K562 (cell line): ENCODE measurements around the gene HOXC11. TPM values are rescaled to one million over a fixed set of nuclear protein-coding genes. Genes with fewer than 3 reads are reported as not detected.

Source experiments
- ATAC-seq: fragments of 200-7000 bp; cut with Tn5 transposase; 3 replicates; pipeline ENCODE4 v1.9.1; 2020; ENCODE audit warnings: moderate library complexity
- BruUV-seq: library from RNA; stranded (reverse); fragments of 400-500 nt; replicated peaks from 2 replicates; lab custom pipeline; 2021; lab: Mats Ljungman, UMichigan
- CTCF ChIA-PET: fragments of 300-600 bp; formaldehyde crosslinking; extraction: SDS; loops from one replicate; lab custom pipeline; 2021; ENCODE audit warnings: low intra/inter-chr PET ratio; lab: Yijun Ruan, JAX
- POLR2A ChIA-PET: fragments of 300-600, 350-650 bp; sonication (Branson Sonifier 250); formaldehyde crosslinking; extraction: SDS; loops from one replicate; lab custom pipeline; 2021; ENCODE audit warnings: antibody characterized with exemption, inconsistent platforms; lab: Yijun Ruan, JAX
- DNase-seq, 4 experiments: peaks; one replicate each; pipeline versions ENCODE4 v3.0.0 to v3.0.0-alpha.2; 2011 to 2018; ENCODE audit warnings: low spot score in 3 of 4, mixed read lengths in 3 of 4; ENCODE audit errors: extremely low read depth in 1 of 4
- FAIRE-seq: peaks from 2 replicates; lab custom pipeline; 2011; peaks lifted over from hg19 to GRCh38; lab: Jason Lieb, UNC
- H2AFZ ChIP-seq: 2 replicates; pipeline ENCODE4 v1.6.0; 2011; ENCODE audit warnings: low read depth, low read length, control low read depth, inconsistent platforms
- H3K27ac ChIP-seq: fragments of 200-600 bp; 3 replicates; pipeline ENCODE4 v1.8.0; 2011; ENCODE audit warnings: low read depth, mild to moderate bottlenecking, control low read depth, inconsistent platforms, low read length, moderate library complexity, mixed read lengths; ENCODE audit errors: extremely low read depth
- H3K27me3 ChIP-seq, 2 experiments: fragments of 300-600 bp in 1 of 2; 2 replicates in 1 of 2; 3 replicates in 1 of 2; pipeline versions ENCODE4 v1.6.0 to v1.8.0; 2011; ENCODE audit warnings: inconsistent platforms in 2 of 2, low read length in 2 of 2, mild to moderate bottlenecking in 1 of 2, mixed read lengths in 1 of 2, moderate library complexity in 1 of 2; ENCODE audit not compliant: control insufficient read depth in 2 of 2, insufficient read depth in 2 of 2
- H3K36me3 ChIP-seq: fragments of 300-600 bp; 3 replicates; pipeline ENCODE4 v1.8.0; 2011; ENCODE audit warnings: mild to moderate bottlenecking, low read length, inconsistent platforms; ENCODE audit not compliant: control insufficient read depth, insufficient read depth
- H3K4me1 ChIP-seq, 2 experiments: fragments of 200-600 bp in 1 of 2; replicated peaks in 1 of 2; 2 replicates in 1 of 2; 3 replicates in 1 of 2; pipeline versions ENCODE4 v1.5.1 to v1.8.0; 2011; ENCODE audit warnings: inconsistent platforms in 2 of 2, low read length in 2 of 2, mild to moderate bottlenecking in 1 of 2, mixed read lengths in 1 of 2, moderate library complexity in 1 of 2; ENCODE audit not compliant: control insufficient read depth in 2 of 2, insufficient read depth in 2 of 2
- H3K4me2 ChIP-seq: 2 replicates; pipeline ENCODE4 v1.6.1; 2011; ENCODE audit warnings: low read length, control low read depth, inconsistent platforms, mixed read lengths; ENCODE audit not compliant: insufficient read depth
- H3K4me3 ChIP-seq: fragments of 200-600 bp; sonication (generic), shearing (Covaris generic); 2 replicates; pipeline ENCODE4 v1.5.1; 2016; ENCODE audit warnings: control low read depth, inconsistent platforms
- H3K79me2 ChIP-seq: fragments of 200-600 bp; 3 replicates; pipeline ENCODE4 v1.8.0; 2011; ENCODE audit warnings: low read length, inconsistent platforms; ENCODE audit not compliant: control insufficient read depth, insufficient read depth
- H3K9ac ChIP-seq, 2 experiments: 2 replicates each; pipeline versions ENCODE4 v1.6.0 to v1.6.1; 2011; ENCODE audit warnings: low read depth in 2 of 2, low read length in 2 of 2, control low read depth in 1 of 2, inconsistent platforms in 1 of 2, mild to moderate bottlenecking in 1 of 2, mixed read lengths in 1 of 2; ENCODE audit not compliant: insufficient read depth in 1 of 2
- H3K9me1 ChIP-seq: one replicate; pipeline ENCODE4 v1.6.0; 2011; ENCODE audit warnings: inconsistent platforms, mild to moderate bottlenecking, low read length, moderate library complexity; ENCODE audit not compliant: control insufficient read depth, insufficient read depth
- H3K9me3 ChIP-seq: replicated peaks from 2 replicates; pipeline ENCODE4 v1.5.1; 2011; ENCODE audit warnings: low read depth, low read length, inconsistent platforms; ENCODE audit not compliant: control insufficient read depth, insufficient read depth
- H4K20me1 ChIP-seq: replicated peaks from 2 replicates; pipeline ENCODE4 v1.6.1; 2011; ENCODE audit warnings: low read length, inconsistent platforms, mixed read lengths; ENCODE audit not compliant: control insufficient read depth, insufficient read depth
- ELF1 ChIP-seq: fragments of 200-800 bp; sonication (Bioruptor generic); IDR thresholded peaks from 2 replicates; pipeline ENCODE4 v1.6.1; 2016; ENCODE audit warnings: missing genetic modification characterization, missing compliant biosample characterization
- SPI1 ChIP-seq: IDR thresholded peaks from 2 replicates; pipeline ENCODE4 v1.6.1; 2011; ENCODE audit warnings: low read depth, low read length, control low read depth, borderline replicate concordance
- YY1 ChIP-seq, 3 experiments: IDR thresholded peaks; 2 replicates each; pipeline ENCODE4 v1.6.1; 2011; ENCODE audit warnings: low read length in 2 of 3, mild to moderate bottlenecking in 2 of 3, moderate library complexity in 2 of 3, borderline replicate concordance in 1 of 3, control low read depth in 1 of 3, low read depth in 1 of 3; ENCODE audit not compliant: insufficient read depth in 3 of 3, insufficient replicate concordance in 2 of 3, control insufficient read depth in 1 of 3, insufficient read length in 1 of 3; ENCODE audit errors: extremely low read depth in 1 of 3
- ZNF395 ChIP-seq: fragments of 200-800 bp; sonication (Bioruptor generic); IDR thresholded peaks from 2 replicates; pipeline ENCODE4 v1.6.1; 2017; ENCODE audit warnings: missing genetic modification characterization, missing compliant biosample characterization
- WGBS: fragments of 100-300 bp; shearing (Covaris generic); methylation state at CpG from one replicate; pipeline ENCODE4 v1.1.6; 2016; ENCODE audit warnings: low coverage, mixed read lengths; ENCODE audit not compliant: insufficient coverage; ENCODE audit errors: missing lambda C conversion rate; 5-methylcytosine and 5-hydroxymethylcytosine counted together
- in situ Hi-C: fragments of 300-500 bp; cut with MboI; formaldehyde crosslinking; loops from 4 replicates; pipeline ENCODE4 v1.15.0; 2018; ENCODE audit warnings: inconsistent platforms, mixed read lengths
- intact Hi-C: fragments of 100-400 bp; cut with micrococcal nuclease; formaldehyde crosslinking; loops from 2 replicates; pipeline ENCODE4 v1.14.2; 2022
- polyA plus RNA-seq, 8 experiments: library from polyadenylated mRNA; depleted of rRNA in 4 of 8; stranded (reverse) in 5 of 8; unstranded in 3 of 8; fragments of >200 nt; fragmentation: Nextera tagmentation in 2 of 8; fragmentation: Illumina TruSeq in 1 of 8; extraction: Ambion mirVana in 2 of 8; extraction: Trizol in 1 of 8; gene quantifications; 2 replicates each; pipeline versions ENCODE4 v1.2.1 to v1.2.3, GENCODE V29; 2011 to 2014; ENCODE audit warnings: inconsistent platforms in 1 of 8, missing spikeins in 1 of 8
- total RNA-seq, 7 experiments: library from RNA; depleted of rRNA in 6 of 7; stranded (reverse); fragments of >200 nt in 6 of 7; fragmentation: Illumina TruSeq in 2 of 7; extraction: Trizol in 2 of 7; gene quantifications; 2 replicates each; pipeline versions ENCODE4 v1.2.1 to v1.2.3, GENCODE V29; 2011 to 2021; ENCODE audit warnings: low replicate concordance in 1 of 7
- TF ChIP-seq, protein P1 (sequence below), 3 experiments: fragments of 200-800 bp in 1 of 3; sonication (Bioruptor generic) in 1 of 3; sonication (generic) in 1 of 3; formaldehyde crosslinking in 1 of 3; IDR thresholded peaks; 2 replicates each; pipeline versions ENCODE4 v1.6.1 to v1.8.0; 2016 to 2022; ENCODE audit warnings: mild to moderate bottlenecking in 2 of 3, missing compliant biosample characterization in 2 of 3, missing genetic modification characterization in 2 of 3, missing genetic modification reagents in 1 of 3

Gene HOXC11
- total and polyA plus RNA-seq, 9 of the 15 experiments (the other 6 are each of a cell fraction or from before 2014, with no cell fraction given) = not detected

- BruUV-seq = no TSS peak
- H3K9ac ChIP-seq = peak overlapping the region in 1 of 2 experiments; percentile 67; a peak in 1 of 4 replicates
- no peaks in the 10 kb centered on the region for H3K9me1 ChIP-seq
- TF ChIP-seq ELF1 (tag) (0 out of 2 replicates have a peak, but pooled peaks have one; percentile 23), SPI1 (peak; percentile 29; the same call in 1 of the 2 replicates), YY1 (IDR thresholded peaks at IDR 0.05; ENCODE audit: borderline replicate concordance in 1 of 3, control insufficient read depth in 1 of 3, extremely low read depth in 1 of 3, insufficient read depth in 3 of 3, insufficient read length in 1 of 3, insufficient replicate concordance in 2 of 3, low read depth in 1 of 3, low read length in 2 of 3) (no peak), ZNF395 (CRISPR knock-in tag) (no peak)
- TF ChIP-seq, protein P1, sequence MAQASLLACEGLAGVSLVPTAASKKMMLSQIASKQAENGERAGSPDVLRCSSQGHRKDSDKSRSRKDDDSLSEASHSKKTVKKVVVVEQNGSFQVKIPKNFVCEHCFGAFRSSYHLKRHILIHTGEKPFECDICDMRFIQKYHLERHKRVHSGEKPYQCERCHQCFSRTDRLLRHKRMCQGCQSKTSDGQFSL (CRISPR knock-in tag; IDR thresholded peaks at IDR 0.05) = no peak
- TF ChIP-seq, protein P1 (tag; IDR thresholded peaks at IDR 0.05) = 0 out of 4 replicates have a peak, but pooled peaks of 1 of the 2 experiments have one; percentile 30
- FAIRE-seq = no peak
- H4K20me1 ChIP-seq = peaks cover 5% of the 10 kb centered on the region; the same call in 1 of the 2 replicates
- no peaks in the 10 kb centered on the region for H3K79me2 ChIP-seq
- H3K9me3 ChIP-seq = no peaks in the 10 kb centered on the region
- H3K4me3 ChIP-seq = no peak overlapping the region
- H2AFZ ChIP-seq = peak overlapping the region; percentile 76
- peak overlapping the region; percentile 44 for H3K4me2 ChIP-seq
- ATAC-seq = 0 out of 3 replicates have a peak, but pooled peaks have one; percentile 21
- no peak overlapping the region for H3K27ac ChIP-seq
- in situ Hi-C loops (no loop called here), intact Hi-C loops (no loop called here)
- peaks cover 44 to 55% of the 10 kb centered on the region in 2 experiments for H3K27me3 ChIP-seq
- no peaks in the 10 kb centered on the region for H3K36me3 ChIP-seq
- WGBS = 9% methylated on average over 10 of the region's 11 CpGs
- CTCF ChIA-PET = no interaction called here
- POLR2A ChIA-PET = interaction anchor here (0.5 to 1.9 kb wide), 4 partner anchors 10 to 554 kb away, joined by 3 to 11 read pairs (median 4); partner anchors contain the start of gene HOXC9
- peaks cover 2 to 29% of the 10 kb centered on the region in 2 experiments; a peak in 2 of 5 replicates for H3K4me1 ChIP-seq
- no peak for DNase-seq
Observed at GRCh38 chr12:53977596-53978445, 4.9 kb downstream of the HOXC11 start.
